GM21390 (cell line): ENCODE measurements around the gene BTN2A1.
A peak's percentile ranks its signal among the peaks of the same experiment; 100 is the strongest.
"Not testable (repeated sequence)": the region's sequence is repeated elsewhere in the genome, so short reads cannot be mapped to it uniquely, and the experiment has no call there.

ENCODE experiments used
- ATAC-seq: cut with Tn5 transposase; IDR thresholded peaks from one replicate; pipeline ENCODE4 v1.9.1; 2021; ENCODE audit not compliant: unreplicated experiment

Gene BTN2A1

DNA sequence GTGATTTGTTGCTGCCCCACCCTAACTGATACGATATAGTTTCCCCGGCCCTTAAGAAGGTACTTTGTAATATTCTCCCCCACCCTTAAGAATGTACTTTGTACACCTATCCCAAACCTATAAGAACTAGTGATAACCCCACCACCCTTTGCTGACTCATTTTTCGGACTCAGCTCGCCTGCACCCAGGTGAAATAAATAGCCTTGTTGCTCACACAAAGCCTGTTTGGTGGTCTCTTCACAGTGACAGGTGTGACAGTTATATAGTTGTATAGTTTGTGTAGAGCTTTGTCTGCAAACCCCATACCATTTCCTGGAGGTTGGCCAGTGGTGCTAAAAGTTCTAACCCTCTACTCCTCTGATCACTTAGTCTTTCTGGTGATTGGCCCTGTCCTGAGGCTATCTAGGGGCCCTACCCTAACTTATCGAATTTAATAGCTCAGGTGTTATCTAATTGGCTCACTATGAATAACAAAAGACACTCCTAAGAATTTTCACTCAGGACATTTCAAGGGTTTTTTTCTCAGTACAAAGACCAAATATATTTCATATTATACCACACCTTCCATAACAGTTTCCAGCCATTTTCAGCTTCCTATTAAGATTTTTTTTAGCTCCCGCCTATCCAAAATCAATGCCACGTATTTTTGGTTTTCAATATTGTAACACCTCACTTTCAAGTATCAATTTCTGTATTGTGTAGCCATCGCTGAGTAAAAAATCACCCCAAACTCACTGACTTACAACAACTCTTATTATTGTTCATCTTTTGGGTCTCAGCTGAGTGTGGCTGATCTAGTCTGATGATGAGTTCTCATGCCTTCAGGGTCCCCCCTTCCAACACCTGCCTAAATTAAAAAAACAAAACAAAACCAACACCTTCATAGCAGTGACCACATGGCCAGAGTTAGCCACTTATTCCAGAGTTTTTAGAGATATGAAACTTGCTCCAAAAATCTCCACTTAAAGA lies 32.5 kb downstream of the BTN2A1 start:
- no peak for ATAC-seq

DNA sequence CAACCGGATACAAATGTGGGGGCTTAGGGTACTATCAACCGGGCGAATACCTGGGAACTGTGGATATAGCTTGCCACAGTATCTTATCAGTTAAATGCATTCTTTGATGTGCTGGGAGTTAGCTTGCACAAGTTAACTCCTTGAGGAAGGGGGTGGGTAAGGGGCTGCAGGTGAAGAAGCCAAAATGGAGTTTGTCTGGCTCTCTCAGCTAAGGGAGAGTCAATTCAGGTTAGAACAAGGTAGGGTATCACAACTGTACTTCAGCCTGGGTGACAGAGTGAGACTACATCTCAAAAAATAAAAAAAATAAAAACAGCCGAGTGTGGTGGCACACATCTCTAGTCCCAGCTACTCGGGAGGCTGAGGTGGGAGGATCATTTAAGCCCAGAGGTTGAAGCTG lies 33.8 kb downstream of the BTN2A1 start:
- ATAC-seq, result no peak

DNA sequence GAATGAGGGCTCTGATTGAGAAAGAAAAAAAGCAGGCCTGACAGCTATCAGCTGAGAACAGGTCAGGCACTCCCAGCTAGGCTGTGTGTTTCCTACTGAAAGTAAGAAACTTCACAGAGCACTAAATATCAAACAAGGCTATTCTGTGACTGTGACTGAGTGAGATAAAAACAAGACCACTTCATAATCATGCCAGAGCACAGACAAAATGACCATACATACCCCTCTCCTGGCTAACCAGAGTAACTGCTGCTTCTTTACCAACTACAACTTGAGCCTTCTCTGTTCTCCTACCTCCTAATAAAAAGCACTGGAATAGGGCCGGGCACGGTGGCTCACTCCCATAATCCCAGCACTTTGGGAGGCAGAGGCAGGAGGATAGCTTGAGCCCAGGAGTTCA lies 35.5 kb downstream of the BTN2A1 start:
- no peak for ATAC-seq

DNA sequence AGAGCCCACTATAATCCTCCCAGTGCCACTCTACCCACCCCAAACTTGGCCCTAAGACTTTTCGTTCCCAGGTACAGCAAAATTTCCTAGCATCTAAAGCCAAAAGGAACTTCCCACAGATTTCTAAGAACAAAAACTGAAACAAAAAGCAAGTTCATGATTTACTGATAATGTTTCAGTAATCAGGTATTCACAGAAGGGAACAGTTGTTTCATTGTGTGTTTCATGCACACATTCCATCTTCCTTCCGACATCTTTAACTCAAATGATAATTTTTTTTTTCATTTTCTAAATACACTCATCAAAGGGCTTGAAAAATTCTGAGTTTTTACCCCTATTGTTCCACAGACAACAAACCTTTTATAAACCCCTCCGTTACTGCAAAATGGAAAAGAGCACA lies 36.4 kb downstream of the BTN2A1 start:
- no peak for ATAC-seq

DNA sequence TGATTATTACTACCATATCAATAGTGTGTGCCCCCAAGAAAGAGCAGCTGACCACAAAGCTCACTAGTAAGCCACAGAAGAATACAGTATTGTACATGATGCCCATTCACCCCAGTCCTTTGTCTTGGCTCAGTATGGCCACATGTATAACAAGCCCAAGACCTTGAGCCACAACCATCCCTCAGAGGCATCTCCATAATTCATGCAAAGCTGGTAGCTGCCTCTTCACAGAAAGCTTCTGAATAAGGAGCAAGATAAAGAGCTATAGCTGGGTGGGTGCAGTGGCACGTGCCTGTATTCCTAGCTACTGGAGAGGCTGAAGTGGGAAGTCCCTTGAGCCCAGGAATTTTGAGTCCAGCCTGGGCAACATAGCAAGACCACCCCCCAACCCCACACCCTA lies 37.5 kb downstream of the BTN2A1 start:
- no peak for ATAC-seq

DNA sequence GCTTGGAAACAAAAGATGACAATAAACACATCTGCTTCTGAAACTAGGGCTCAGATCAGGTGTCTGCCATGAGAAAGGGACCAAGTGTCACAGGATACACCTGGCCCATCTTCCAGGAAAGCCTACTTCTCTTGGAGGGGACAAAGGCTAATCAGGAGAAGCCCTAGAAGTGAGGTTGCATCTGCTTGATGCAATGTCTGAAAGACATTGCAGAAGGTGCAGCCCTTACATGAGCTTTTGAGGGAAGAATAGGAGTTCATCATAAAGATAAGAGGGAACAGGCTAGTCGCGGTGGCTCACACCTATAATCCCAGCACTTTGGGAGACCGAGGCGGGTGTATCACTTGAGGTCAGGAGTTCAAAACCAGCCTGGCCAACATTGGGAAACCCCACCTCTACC lies 39.9 kb downstream of the BTN2A1 start:
- ATAC-seq, result no peak

DNA sequence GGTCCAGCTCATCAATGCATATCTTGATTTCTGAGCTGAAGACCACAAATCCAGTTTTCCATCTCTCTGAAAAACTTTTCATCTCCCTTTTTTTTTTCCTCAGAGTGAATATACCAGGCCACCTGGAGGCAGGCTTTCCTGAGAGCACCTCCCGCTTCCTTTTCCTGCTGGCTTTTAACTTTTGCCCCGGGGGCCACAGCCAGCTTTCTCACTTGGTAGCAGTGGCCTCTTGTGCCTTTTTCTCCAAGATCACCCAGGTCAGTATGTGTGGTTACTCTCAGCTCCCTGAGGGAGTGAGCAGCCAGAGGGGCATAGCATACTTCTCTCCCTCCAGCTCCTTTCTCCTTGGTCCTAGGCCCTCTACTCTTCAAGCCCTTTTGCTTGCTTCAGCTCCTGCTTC lies 42.3 kb downstream of the BTN2A1 start, which contains the start of gene BTN1A1:
TSS of gene BTN1A1 (plus strand) at position 202 of the 400 bp plus-strand sequence. CDS start 984 bp downstream, outside the sequence.
- no peak for ATAC-seq

DNA sequence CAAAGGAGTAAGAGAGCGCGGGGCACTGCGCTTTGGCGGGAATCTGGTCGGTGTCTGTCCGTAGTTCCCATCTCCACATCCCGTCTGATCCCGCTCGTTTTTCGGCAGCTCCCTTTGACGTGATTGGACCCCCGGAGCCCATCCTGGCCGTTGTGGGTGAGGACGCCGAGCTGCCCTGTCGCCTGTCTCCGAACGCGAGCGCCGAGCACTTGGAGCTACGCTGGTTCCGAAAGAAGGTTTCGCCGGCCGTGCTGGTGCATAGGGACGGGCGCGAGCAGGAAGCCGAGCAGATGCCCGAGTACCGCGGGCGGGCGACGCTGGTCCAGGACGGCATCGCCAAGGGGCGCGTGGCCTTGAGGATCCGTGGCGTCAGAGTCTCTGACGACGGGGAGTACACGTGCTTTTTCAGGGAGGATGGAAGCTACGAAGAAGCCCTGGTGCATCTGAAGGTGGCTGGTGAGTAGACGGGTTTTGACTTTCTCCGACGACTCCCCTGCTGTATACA lies 43.8 kb downstream of the BTN2A1 start:
- no peak for ATAC-seq

DNA sequence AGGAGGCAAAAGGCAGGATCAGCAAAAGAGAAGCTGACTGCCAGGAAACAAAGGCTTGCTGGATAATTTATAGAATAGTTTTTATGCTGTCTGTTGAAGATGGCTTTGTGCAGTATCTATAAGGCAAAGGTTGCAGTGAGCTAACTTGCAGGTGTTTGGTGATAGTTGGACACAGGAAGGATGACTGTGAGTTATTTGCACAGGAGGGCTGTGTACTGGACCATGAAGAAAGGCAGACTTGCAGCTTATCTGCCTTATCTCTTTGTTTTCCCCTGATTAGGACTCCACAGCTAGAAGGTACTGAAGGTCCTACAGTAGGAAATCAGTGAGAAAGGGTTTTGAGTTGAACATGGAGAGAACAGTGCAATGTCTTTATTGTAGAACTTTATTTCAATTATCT lies 44.4 kb downstream of the BTN2A1 start:
- ATAC-seq, result peak; percentile 60

DNA sequence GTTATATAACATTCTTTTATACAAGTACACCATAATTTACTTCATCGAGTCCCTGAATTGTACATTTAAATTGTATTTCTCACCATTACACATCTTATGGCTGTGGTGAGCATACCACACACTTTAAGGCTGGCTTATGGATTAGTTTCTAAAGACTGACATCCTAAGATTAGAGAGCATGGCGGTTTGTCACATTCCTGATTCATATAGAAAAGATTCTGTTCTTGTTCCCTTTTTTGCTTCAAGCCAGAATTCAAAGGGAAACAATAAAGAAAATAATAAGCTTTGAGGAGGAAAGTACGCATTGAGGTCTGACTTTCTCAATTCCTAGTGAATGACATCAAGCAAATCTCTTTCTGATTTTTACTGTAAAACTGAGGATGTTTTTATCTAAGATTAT lies 44.9 kb downstream of the BTN2A1 start:
- ATAC-seq, result no peak

DNA sequence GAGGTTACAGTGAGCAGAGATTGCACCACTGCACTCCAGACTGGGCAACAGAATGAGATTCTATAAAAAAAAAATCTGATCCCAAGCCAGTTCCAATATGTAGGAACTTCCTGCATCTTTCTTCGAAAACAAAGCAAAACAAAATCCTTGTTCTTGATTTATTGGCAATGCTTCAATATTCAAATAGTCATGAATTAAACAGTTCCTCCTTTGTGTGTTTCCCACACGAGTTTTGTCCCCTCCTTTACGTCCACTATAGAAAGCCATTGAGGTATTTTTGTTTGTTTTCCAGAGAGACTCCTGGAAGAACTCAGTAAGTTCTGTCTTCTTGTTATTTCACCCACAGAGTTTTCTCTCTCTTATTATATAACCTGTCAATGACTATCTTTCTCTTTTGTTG lies 49.9 kb downstream of the BTN2A1 start:
- no peak for ATAC-seq

DNA sequence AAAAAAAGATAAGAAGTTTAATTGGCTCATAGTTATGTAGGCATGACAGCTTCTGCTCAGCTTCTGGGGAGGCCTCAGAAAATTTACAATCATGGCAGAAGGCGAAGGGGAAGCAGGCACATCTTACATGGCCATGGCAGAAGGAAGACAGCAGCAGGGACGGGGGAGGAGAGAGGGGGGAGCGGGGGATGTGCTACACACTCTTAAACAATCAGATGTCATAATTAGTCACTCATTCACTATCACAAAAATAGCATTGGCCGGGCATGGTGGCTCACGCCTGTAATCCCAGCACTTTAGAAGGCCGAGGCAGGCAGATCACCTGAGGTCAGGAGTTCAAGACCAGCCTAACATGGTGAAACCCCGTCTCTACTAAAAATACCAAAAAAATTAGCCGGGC lies 53.3 kb downstream of the BTN2A1 start:
- not testable (repeated sequence) for ATAC-seq

DNA sequence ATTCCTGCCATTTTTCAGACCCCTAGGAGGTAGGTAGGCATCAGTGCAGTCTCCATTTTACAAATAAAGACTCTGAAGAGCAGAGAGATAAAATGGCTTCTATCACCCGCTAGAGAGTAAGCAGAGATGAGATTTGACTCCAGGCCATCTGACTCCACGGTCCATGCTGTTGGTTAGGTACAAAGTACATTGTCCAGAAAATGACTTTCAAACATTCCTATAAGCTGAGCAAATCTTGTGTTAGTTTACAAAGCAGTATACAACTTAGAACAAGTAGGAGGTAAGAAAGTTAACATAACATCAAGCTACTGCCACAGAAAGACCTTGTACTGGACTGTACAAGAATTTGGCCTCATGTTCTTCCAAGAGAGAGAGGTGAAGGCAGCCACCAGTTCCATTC lies 57.2 kb downstream of the BTN2A1 start:
- ATAC-seq, result no peak

DNA sequence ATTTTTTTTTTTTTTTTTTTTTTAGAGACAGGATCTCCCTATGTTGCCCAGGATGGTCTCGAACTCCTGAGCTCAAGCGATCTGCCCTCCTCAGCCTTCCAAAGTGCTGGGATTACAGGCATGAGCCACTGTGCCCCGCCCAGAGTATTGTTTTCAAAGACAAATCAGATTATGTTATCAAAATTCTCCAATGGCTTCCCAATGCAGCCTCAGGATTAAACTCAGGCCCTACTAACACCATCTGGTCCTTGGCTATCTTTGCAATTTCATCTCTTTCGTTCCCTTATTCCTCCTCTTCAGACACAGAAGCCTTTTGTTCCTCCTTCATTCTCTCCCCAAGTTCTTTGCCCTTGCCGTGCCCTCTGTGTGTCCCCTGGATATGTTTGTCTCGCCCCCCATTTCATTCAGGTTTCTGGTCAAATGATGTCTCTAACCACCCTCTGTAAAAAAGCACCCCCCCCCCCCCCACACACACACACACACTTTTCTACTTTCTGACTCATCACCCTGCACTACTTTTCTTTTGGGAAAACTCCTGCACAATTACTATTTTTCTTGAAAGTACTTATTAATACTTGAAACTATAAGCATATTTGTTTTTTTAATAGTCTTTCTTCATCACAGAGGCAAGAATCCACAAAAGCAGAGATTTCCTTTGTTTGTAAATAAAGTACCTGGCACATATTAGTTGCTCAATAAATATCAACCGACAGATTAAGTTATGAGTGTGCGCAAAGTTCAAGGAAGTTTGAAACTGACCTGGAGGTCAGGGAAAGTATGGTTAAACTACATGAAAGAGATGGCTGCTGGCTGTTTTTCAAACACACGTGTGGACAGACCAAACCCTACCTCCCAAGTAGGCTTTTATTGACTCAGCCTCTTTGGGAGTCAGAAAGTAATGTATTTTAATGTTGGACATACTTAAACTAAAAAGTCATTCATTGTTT lies 59.0 kb downstream of the BTN2A1 start:
- no peak for ATAC-seq
